ENCODE results near the gene OSBPL5.

DNA sequence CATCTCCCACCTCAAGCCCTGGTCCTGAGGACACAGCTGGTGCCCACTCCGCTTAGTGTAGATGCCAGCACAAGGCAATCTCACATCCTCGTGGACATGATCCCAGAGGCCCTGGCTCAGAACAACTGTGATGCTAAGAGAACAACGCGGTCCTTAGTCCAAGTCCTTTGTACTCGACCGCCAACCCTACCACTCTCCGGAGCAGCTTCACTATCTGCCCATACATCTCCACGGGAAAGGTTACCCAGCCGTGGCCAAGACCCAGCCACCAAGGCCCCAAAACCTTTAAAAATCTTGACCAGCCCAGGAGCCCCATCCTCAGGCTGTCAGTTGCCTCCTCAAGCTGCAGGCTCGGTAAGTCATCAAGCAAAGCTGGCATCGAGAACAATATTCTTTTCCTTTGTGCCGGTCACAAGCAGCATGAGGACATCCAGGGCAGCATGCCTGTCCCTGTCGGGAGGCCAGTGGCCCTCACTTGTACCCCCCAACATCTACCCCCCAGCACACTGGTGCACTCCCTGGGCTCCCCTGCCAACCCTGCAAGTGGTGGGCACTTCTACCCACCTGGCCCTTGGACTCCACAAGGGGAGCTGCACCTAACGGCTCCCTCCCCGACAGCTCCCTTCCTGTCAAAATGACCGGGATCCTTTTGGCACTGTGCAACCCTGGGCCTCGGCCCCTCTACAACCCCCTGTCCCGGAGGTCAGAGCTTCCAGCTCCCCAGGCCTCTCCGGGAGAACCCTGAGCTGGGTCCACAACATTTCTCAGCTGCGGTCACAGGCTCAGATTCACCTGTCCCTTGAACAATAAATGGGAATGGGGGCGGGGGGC is 2.5 kb downstream of the OSBPL5 start:
- TF ChIP-seq, protein P1, sequence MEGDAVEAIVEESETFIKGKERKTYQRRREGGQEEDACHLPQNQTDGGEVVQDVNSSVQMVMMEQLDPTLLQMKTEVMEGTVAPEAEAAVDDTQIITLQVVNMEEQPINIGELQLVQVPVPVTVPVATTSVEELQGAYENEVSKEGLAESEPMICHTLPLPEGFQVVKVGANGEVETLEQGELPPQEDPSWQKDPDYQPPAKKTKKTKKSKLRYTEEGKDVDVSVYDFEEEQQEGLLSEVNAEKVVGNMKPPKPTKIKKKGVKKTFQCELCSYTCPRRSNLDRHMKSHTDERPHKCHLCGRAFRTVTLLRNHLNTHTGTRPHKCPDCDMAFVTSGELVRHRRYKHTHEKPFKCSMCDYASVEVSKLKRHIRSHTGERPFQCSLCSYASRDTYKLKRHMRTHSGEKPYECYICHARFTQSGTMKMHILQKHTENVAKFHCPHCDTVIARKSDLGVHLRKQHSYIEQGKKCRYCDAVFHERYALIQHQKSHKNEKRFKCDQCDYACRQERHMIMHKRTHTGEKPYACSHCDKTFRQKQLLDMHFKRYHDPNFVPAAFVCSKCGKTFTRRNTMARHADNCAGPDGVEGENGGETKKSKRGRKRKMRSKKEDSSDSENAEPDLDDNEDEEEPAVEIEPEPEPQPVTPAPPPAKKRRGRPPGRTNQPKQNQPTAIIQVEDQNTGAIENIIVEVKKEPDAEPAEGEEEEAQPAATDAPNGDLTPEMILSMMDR (IDR thresholded peaks at IDR 0.05; ENCODE audit: low read depth, low read length): no peak
- no peak for TF ChIP-seq POLR2A (IDR thresholded peaks at IDR 0.05; ENCODE audit: extremely low read depth, insufficient read length)
- TF ChIP-seq, protein P2, sequence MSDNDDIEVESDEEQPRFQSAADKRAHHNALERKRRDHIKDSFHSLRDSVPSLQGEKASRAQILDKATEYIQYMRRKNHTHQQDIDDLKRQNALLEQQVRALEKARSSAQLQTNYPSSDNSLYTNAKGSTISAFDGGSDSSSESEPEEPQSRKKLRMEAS (IDR thresholded peaks at IDR 0.05; ENCODE audit: low read depth, low read length): no peak
- TF ChIP-seq MYC (IDR thresholded peaks at IDR 0.05; ENCODE audit: low read depth, low read length): no peak

Data from NB4 (cell line).